ENCODE data around the gene RRM2.

DNA sequence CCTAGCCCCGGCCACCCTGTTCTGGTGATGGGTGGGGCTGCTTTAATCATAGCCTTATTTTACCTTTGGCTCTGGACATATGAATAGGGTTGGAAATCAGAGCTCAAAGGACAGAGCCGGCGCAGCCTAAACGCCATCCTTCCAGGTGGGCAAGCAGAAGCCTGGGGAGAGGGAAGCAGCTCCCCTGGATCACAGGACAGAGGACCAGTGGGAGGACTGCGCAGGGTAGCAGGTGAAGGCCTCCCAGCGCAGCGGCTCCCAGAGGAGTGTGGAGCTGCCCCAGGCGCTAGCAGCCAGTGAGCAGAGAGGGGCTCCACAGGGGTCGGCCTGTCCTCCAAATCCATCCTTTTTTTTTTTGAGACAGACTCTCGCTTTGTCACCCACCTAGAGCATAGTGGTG is 25.9 kb upstream of the RRM2 start:
- TF ChIP-seq, protein P1, sequence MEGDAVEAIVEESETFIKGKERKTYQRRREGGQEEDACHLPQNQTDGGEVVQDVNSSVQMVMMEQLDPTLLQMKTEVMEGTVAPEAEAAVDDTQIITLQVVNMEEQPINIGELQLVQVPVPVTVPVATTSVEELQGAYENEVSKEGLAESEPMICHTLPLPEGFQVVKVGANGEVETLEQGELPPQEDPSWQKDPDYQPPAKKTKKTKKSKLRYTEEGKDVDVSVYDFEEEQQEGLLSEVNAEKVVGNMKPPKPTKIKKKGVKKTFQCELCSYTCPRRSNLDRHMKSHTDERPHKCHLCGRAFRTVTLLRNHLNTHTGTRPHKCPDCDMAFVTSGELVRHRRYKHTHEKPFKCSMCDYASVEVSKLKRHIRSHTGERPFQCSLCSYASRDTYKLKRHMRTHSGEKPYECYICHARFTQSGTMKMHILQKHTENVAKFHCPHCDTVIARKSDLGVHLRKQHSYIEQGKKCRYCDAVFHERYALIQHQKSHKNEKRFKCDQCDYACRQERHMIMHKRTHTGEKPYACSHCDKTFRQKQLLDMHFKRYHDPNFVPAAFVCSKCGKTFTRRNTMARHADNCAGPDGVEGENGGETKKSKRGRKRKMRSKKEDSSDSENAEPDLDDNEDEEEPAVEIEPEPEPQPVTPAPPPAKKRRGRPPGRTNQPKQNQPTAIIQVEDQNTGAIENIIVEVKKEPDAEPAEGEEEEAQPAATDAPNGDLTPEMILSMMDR (IDR thresholded peaks at IDR 0.05) = no peak
- TF ChIP-seq POLR2A (IDR thresholded peaks at IDR 0.05) (no peak), EP300 (IDR thresholded peaks at IDR 0.05) (no peak)

All from upper lobe of left lung (tissue), 4 donors.